CD4-positive, alpha-beta T cell treated with Interleukin-21 for 1 hour (primary cell): ENCODE measurements around the gene AGBL3.
"Not testable (repeated sequence)": the region's sequence is repeated elsewhere in the genome, so short reads cannot be mapped to it uniquely, and the experiment has no call there.

Source experiments
- DNase-seq: peaks from one replicate; pipeline ENCODE4 v3.0.0-alpha.2; 2020

Gene AGBL3

GRCh38 chr7:134966691-134967090 is 19.6 kb upstream of the AGBL3 start:
- DNase-seq, result no peak

DNA sequence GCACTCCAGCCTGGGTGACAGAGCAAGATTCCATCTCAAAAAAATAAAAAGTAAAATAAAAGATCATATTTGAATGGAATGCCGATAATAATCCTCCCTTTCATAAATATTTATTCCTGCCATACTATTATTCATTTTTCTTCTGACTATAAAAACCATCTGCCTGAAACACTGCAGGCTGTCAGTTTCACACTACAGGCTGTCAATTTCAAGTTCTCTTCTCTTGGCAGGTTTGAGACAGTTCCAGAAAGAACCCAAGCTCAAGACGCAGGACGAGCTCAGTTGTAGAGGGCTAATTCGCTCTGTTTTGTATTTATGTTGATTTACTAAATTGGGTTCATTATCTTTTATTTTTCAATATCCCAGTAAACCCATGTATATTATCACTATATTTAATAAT is 18.2 kb upstream of the AGBL3 start:
- DNase-seq, result no peak

DNA sequence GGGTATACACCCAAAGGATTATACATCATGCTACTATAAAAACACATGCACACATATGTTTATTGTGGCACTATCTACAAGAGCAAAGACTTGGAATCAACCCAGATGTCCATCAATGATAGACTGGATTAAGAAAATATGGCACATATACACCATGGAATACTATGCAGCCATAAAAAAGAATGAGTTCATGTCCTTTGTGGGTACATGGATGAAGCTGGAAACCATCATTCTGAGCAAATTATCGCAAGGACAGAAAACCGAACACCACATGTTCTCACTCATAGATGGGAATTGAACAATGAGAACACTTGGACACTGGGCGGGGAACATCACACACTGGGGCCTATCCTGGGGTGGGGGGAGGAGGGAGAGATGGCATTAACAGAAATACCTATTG is 4.7 kb upstream of the AGBL3 start:
- not testable (repeated sequence) for DNase-seq

DNA sequence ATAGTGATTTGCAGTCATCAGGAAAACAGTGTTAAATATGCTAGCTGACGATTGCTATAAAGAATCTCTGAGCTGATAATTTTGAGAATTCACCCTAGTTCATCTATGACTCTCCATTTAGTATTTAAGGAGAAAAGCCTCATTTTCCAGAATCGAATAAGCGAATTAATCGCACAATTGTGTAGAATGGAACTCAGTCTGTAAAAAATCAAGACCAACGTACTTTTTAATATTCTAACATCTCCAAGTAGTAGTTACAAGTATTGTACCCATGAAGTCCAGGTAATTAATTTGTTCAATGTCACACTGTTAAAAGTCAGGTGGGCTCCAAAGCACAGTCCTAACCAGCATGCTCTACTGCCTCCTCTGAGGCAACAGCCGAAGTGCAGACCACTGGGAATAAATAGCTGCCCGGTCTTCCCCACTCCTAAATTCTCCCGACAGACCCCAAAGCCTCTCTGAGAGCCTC is 380 bp upstream of the AGBL3 start:
- DNase-seq, result no peak

DNA sequence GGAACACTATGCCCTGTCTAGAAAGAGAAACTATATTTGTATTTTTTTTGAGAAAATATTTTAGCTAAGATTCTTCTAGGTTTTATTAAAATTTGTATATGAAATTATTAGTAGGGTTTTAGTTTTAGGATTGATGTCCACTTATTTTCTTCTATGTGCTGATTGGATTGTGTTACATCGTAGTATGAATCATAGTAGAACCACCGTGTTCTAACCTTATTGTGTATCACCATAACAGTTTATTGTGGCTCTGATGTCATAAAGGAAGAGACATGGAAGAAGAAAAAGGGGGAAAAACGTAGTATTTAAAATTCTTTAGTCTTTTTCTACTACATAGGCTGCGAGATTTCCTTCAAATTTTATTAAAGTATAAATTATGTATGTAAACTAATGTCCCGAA is 1.9 kb downstream of the AGBL3 start:
- no peak for DNase-seq

GRCh38 chr7:134991469-134992339 is 5.4 kb downstream of the AGBL3 start:
- DNase-seq, result no peak

DNA sequence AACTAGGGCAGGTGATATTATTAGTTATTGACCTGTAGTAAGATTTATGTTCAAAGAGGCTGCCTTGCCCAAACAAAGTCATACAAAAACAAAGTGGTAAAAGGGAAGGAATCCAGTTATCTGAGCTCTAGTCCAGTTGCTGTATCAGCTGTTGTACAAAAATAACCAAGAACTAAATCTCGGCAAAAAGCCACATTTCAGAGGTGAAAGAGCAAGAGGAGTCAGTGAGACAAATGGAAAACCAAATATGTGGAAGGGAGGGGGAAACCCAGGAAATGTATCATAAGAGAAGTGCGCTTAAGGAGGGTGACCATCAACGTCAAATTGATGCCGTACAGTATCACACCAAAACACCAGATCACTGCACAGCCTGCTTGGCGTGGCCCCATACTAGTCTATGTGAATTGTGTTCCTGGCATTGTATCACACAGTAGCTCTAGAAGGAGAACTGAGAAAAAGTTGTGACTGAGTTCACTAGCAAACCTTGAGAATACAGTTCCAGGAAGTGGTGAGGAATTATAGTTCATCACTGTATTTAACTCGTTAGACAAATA is 6.4 kb downstream of the AGBL3 start:
- DNase-seq, result peak; percentile 35

DNA sequence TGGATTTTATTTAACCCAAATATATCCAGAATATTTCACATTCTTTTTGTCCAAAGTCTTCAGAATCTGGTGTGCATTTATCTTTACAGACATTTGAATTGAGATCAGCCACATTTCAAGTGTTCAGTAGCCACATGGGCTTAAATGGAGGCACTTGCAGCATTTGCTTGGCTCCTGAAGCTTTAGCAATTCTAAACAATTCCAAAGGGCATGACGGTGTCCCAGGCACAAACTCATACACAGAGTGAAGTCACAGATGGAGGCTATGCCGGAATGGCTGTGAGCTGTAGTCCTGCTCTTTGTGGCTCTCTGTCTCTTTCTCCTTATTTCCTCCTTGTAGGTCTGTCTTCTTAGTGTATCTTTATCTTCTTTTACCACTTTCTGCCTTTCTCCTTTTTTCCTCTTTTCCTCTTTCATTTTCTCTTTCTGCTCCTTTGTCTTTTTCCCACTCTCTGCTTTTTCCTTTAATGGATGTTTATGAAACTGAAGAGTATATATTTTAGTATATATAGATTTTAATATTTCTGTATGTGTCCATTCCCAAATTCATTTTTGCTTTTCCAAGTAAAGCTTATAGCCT is 7.7 kb downstream of the AGBL3 start:
- no peak for DNase-seq

- peak; percentile 47 for DNase-seq
Measured at GRCh38 chr7:134995239-134996096, 9.2 kb downstream of the AGBL3 start.

- DNase-seq, result peak; percentile 18
Measured at GRCh38 chr7:134996097-134996550, 9.8 kb downstream of the AGBL3 start.

GRCh38 chr7:134997214-134997885 is 11.0 kb downstream of the AGBL3 start:
- no peak for DNase-seq

- no peak for DNase-seq
Measured at GRCh38 chr7:134999136-134999535, 12.8 kb downstream of the AGBL3 start.

- no peak for DNase-seq
Measured at GRCh38 chr7:135001390-135002165, 15.3 kb downstream of the AGBL3 start.

GRCh38 chr7:135012229-135012628 is 25.9 kb downstream of the AGBL3 start:
- DNase-seq, result no peak

GRCh38 chr7:135023622-135024021 is 37.3 kb downstream of the AGBL3 start:
- DNase-seq, result no peak

DNA sequence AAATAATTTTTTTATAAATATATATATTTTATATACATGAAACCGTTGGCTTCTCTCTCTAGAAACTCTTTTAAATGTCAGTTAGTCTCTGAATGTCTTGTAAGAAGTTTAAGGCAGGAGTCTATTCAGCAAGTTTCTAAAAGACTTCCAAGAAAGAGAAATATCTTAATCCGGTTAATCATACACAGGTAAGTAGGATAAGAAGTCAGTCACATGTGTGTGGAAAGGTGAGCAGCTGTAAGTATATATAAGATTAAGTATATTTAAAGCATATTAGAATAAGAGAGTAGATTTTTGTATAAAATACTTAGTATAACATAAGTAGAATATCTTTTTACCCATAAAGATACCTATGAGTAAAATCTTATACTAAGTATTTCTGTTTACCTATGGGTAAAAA is 48.9 kb downstream of the AGBL3 start:
- no peak for DNase-seq

- not testable (repeated sequence) for DNase-seq
Measured at GRCh38 chr7:135067017-135067416, 80.7 kb downstream of the AGBL3 start.

- no peak for DNase-seq
Measured at GRCh38 chr7:135074096-135074495, 87.8 kb downstream of the AGBL3 start.

DNA sequence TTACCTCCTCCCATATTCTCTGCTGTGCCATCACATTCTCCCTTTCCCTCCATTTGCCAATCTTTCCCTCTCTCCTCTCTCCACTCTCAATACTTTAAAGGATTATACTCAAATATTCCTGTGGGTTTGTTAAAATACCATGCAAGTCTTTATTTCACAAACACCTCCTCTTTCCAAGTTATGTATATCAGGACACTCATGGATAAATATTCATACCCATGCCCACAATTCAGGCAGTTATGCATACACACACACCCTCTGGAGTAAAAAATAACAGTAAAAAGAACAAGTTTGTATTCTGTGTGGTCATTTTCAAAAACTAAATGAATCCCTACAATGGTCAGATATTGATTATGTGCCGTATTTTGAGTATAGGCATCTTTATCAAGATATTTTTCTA is 88.2 kb downstream of the AGBL3 start:
- DNase-seq, result no peak

DNA sequence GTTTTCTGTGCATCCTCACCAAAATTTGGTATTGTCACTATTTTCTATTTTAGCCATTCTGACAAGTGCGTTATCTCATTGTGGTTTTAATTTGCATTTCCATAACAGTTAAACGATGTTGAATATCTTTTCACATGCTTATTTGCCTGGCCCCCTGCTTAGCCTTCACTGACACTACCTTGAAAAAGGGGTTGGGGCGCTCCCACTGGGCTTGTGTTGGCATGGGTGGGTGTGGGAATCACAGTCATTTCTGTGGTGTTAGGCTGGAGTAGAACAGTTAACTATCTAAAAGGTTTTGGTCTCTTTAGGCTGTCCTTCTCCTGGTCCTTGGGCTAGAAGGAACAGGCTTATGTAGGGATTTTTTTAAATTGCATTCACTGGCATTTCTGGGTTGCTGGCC is 89.4 kb downstream of the AGBL3 start:
- no peak for DNase-seq

DNA sequence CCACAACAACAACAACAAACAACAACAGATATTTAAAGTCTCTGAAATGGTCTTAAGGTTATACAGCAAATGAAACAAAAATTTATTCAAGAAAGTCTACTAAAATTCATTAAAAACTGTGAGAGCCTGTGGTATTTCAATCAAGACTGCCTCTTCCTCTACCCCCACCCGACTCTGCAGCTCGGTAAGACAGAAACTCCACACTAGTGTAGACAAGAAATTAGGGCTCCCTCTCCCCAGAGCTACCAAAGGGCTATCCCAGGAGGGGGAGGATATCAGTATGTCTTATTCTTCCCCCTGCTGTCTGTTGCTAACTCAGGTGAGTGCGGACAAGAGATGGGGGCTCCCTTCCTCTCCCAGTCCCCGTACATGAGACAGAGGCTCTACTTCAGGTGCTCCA is 90.6 kb downstream of the AGBL3 start:
- no peak for DNase-seq

- no peak for DNase-seq
Measured at GRCh38 chr7:135077642-135078041, 91.3 kb downstream of the AGBL3 start.
